ENCODE data around the gene ANGEL1.

DNA sequence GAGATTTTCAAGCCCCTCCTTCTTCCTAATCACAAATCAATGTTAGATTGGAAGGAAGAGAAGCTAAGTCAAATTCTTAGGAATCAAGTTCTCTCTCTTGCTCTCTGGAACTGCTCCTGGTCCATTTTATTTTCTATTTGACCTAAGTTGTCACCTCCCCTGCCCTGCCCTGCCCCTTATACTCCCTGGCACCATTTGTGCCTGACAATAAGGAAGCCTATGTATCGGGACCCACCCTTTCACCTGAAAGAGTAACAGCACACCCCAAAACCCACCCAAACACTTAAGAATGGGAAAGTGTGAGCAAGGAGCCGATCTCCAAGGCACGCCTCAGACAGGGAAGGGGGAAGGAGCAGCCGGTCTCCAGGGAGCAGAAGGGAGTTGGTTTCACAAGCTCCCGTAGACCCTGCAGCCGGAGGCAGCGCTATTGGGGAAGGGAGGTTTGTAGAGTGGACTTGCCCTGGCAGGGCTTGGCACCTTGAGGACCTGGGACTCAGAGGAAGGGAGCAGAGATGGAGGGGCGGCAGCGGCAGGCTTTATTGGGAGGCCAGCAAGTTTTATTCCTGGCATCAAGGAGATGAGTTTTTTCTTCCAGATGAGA is 15.1 kb upstream of the ANGEL1 start:
- TF ChIP-seq POLR2AphosphoS5 (IDR thresholded peaks at IDR 0.05; ENCODE audit: low read depth, low read length): no peak
- TF ChIP-seq, protein P1, sequence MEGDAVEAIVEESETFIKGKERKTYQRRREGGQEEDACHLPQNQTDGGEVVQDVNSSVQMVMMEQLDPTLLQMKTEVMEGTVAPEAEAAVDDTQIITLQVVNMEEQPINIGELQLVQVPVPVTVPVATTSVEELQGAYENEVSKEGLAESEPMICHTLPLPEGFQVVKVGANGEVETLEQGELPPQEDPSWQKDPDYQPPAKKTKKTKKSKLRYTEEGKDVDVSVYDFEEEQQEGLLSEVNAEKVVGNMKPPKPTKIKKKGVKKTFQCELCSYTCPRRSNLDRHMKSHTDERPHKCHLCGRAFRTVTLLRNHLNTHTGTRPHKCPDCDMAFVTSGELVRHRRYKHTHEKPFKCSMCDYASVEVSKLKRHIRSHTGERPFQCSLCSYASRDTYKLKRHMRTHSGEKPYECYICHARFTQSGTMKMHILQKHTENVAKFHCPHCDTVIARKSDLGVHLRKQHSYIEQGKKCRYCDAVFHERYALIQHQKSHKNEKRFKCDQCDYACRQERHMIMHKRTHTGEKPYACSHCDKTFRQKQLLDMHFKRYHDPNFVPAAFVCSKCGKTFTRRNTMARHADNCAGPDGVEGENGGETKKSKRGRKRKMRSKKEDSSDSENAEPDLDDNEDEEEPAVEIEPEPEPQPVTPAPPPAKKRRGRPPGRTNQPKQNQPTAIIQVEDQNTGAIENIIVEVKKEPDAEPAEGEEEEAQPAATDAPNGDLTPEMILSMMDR (IDR thresholded peaks at IDR 0.05): no peak
- no peak for TF ChIP-seq TCF7L2 (IDR thresholded peaks at IDR 0.05; ENCODE audit: low read depth, low read length)

Measured in Panc1 (cell line).